Sigmoid colon (tissue), 7 donors: Measurements from ENCODE around the gene KRR1. TPM values are rescaled to one million over a fixed set of nuclear protein-coding genes. Genes with fewer than 3 reads are reported as not detected.

Experiments used
- DNase-seq: peaks from one replicate; pipeline ENCODE4 v3.0.0-alpha.2; 2019
- H3K27ac ChIP-seq, 4 donors: fragments of 200-600 bp; sonication (generic); one replicate each; pipeline ENCODE4 v1.5.1; 2016 to 2019; ENCODE audit warnings: mild to moderate bottlenecking in 1 of 4
- H3K27me3 ChIP-seq, 3 donors: fragments of 200-600 bp; sonication (generic); one replicate each; pipeline ENCODE4 v1.5.1; 2019; ENCODE audit warnings: mild to moderate bottlenecking in 1 of 3
- H3K36me3 ChIP-seq, 4 donors: fragments of 200-600 bp; sonication (generic); one replicate each; pipeline ENCODE4 v1.5.1; 2016 to 2019
- H3K4me1 ChIP-seq, 4 donors: fragments of 200-600 bp; sonication (generic); one replicate each; pipeline ENCODE4 v1.5.1; 2017 to 2019
- H3K4me3 ChIP-seq, 4 donors: fragments of 200-600 bp; sonication (generic); one replicate each; pipeline ENCODE4 v1.5.1; 2017 to 2019; ENCODE audit warnings: mild to moderate bottlenecking in 2 of 4, moderate library complexity in 1 of 4
- H3K9me3 ChIP-seq, 4 donors: fragments of 200-600 bp in 3 of 4; sonication (generic) in 3 of 4; one replicate each; pipeline versions ENCODE4 v1.5.1 to v1.6.1; 2013 to 2019
- EP300 ChIP-seq, 4 donors: sonication (generic); formaldehyde crosslinking; IDR thresholded peaks; one replicate each; pipeline ENCODE4 v1.6.1; 2017; ENCODE audit warnings: antibody characterized with exemption in 4 of 4
- POLR2A ChIP-seq, 2 donors: fragments of 450-650 bp; IDR thresholded peaks; one replicate each; pipeline ENCODE4 v1.6.1; 2016; ENCODE audit warnings: antibody characterized with exemption in 2 of 2, mild to moderate bottlenecking in 2 of 2, moderate library complexity in 2 of 2
- POLR2AphosphoS5 ChIP-seq, 4 donors: sonication (generic); formaldehyde crosslinking; IDR thresholded peaks; one replicate each; pipeline ENCODE4 v1.6.1; 2017; ENCODE audit warnings: antibody characterized with exemption in 4 of 4
- WGBS, 2 donors: extraction: QIAGEN DNeasy Blood & Tissue Kit; methylation state at CpG; one replicate each; pipeline ENCODE4 v1.1.7; 2013; 5-methylcytosine and 5-hydroxymethylcytosine counted together
- intact Hi-C: fragments of 100-400 bp; cut with DNase I; formaldehyde crosslinking; loops from one replicate; pipeline ENCODE4 v1.15.1; 2023
- polyA plus RNA-seq, 3 donors: library from polyadenylated mRNA; stranded (reverse); fragments of 200-250 nt; gene quantifications; one replicate each; pipeline ENCODE4 v1.2.3, GENCODE V29; 2013
- total RNA-seq, 4 donors: library from RNA; depleted of rRNA; stranded (reverse); fragments of >200 nt; gene quantifications; one replicate each; pipeline ENCODE4 v1.1.0, GENCODE V29; 2016
- TF ChIP-seq, protein P1 (sequence below), 4 experiments: fragments of 450-650 bp in 3 of 4; fragments of 200-600 bp in 1 of 4; IDR thresholded peaks; one replicate each; pipeline ENCODE4 v1.5.1; 2016 to 2019; ENCODE audit warnings: antibody characterized with exemption in 4 of 4, mild to moderate bottlenecking in 3 of 4, moderate library complexity in 2 of 4
- donor health status: healthy with polysubstance abuse.
- donor health status: Bipolar disorder and iron deficiency.
- donor health status: healthy.

Gene KRR1
- total and polyA plus RNA-seq, 7 donors, result 9.7 to 40.0 (median 20.3) TPM

DNA sequence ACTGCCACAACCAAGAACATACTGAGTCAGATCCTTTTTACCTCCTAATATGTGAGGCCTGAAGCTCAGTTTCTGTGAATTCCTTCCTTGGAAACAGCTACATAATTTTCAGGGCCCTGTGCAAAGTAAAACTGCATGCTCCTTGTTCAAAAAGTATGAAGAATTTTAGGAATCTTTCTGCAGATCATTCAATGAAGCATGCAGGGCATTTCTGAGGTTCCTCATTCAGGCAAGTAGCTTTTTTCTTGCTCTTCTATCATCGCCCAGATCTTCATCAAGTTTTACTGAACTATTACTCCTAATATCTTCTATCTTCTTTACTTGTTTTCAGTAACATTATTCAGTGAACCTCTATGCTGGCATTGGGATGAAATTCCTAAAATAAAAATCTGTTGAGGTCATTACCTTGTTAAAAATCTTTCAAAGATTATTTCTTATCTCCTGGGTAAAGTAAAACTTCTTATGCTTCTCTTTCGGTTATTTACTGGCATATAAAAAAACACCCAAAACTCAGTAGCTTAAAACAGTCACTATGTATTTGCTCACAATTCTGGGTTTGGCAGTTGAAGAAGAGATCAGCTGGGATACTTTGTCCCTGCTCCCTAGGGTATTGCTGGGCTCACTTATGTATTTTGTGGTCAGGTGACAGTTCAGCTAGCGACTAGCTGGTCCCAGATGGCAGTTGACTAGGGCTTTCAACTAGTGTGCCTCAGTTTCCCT lies 42.6 kb upstream of the KRR1 start:
- no peaks in the 10 kb centered on the region for H3K27me3 ChIP-seq
- H3K4me1 ChIP-seq, result peaks cover 0 to 30% (median 21%) of the 10 kb centered on the region in 4 donors
- 65 to 71% methylated on average over 3 of the region's 3 CpGs for WGBS, 2 donors
- TF ChIP-seq, protein P1, sequence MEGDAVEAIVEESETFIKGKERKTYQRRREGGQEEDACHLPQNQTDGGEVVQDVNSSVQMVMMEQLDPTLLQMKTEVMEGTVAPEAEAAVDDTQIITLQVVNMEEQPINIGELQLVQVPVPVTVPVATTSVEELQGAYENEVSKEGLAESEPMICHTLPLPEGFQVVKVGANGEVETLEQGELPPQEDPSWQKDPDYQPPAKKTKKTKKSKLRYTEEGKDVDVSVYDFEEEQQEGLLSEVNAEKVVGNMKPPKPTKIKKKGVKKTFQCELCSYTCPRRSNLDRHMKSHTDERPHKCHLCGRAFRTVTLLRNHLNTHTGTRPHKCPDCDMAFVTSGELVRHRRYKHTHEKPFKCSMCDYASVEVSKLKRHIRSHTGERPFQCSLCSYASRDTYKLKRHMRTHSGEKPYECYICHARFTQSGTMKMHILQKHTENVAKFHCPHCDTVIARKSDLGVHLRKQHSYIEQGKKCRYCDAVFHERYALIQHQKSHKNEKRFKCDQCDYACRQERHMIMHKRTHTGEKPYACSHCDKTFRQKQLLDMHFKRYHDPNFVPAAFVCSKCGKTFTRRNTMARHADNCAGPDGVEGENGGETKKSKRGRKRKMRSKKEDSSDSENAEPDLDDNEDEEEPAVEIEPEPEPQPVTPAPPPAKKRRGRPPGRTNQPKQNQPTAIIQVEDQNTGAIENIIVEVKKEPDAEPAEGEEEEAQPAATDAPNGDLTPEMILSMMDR (IDR thresholded peaks at IDR 0.05), result no peak
- TF ChIP-seq POLR2A (IDR thresholded peaks at IDR 0.05), result no peak
- TF ChIP-seq POLR2AphosphoS5 (IDR thresholded peaks at IDR 0.05), result no peak
- no peak for TF ChIP-seq EP300 (IDR thresholded peaks at IDR 0.05)
- DNase-seq, result no peak
- H3K4me3 ChIP-seq, result no peak overlapping the region
- intact Hi-C loops, result no loop called here
- no peaks in the 10 kb centered on the region for H3K9me3 ChIP-seq
- H3K27ac ChIP-seq, result peak overlapping the region in 1 of 4 donors; percentile 22
- H3K36me3 ChIP-seq, result no peaks in the 10 kb centered on the region

DNA sequence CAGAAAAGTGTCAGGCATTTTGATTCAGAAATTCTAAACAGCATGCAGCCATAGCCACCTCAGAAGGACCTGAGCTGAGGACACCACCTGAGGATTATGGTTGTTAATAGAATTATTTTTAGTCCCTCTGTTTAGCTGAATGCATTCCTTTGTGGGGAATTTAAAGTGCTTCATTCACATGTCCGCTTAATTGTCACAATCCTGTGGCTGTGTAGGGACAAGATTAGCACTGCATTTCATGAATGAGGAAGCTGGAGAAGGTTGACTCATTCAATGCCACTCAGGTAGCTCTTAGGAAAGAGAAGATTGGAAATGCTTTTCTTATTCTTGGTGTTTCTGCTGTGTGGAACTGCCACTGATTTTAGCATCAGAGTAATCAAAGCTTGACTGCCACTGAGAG lies 42.0 kb upstream of the KRR1 start:
- Histone ChIP-seq H3K27ac (peak overlapping the region in 1 of 4 donors; percentile 22), H3K27me3 (no peaks in the 10 kb centered on the region), H3K4me3 (no peak overlapping the region), H3K9me3 (no peaks in the 10 kb centered on the region), H3K4me1 (peaks cover 0 to 30% (median 21%) of the 10 kb centered on the region in 4 donors), H3K36me3 (no peaks in the 10 kb centered on the region)
- TF ChIP-seq EP300 (IDR thresholded peaks at IDR 0.05) (no peak), POLR2A (IDR thresholded peaks at IDR 0.05) (no peak), POLR2AphosphoS5 (IDR thresholded peaks at IDR 0.05) (no peak)
- TF ChIP-seq, protein P1 (IDR thresholded peaks at IDR 0.05), result no peak
- DNase-seq, result no peak
- intact Hi-C loops, result no loop called here
- WGBS, 2 donors, result 60 to 66% methylated on average over 1 of the region's 1 CpG

DNA sequence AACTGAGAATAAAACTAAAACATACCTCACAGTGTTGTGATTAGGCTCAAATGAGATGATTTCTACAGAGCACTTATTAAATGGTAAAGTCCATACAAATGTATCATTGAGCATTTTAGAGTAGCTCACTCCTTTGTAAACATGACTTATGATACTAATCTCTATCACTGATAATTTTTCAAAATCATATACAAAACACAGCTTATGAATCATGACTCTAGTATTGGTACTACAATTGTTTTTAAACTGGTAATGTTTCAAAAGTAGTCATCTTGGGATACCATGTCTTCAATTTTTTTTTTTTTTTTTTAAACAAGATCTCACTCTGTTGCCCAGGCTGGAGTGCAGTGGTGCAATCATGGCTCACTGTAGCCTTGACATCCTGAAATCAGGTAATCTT lies 40.1 kb upstream of the KRR1 start:
- intact Hi-C loops, result no loop called here
- no peaks in the 10 kb centered on the region for H3K9me3 ChIP-seq
- no peak overlapping the region for H3K4me3 ChIP-seq
- peaks cover 0 to 30% (median 21%) of the 10 kb centered on the region in 4 donors for H3K4me1 ChIP-seq
- TF ChIP-seq POLR2AphosphoS5 (IDR thresholded peaks at IDR 0.05) (no peak), POLR2A (IDR thresholded peaks at IDR 0.05) (no peak), EP300 (IDR thresholded peaks at IDR 0.05) (no peak)
- TF ChIP-seq, protein P1 (IDR thresholded peaks at IDR 0.05), result no peak
- no peak overlapping the region for H3K27ac ChIP-seq
- no peak for DNase-seq
- no peaks in the 10 kb centered on the region for H3K36me3 ChIP-seq
- H3K27me3 ChIP-seq, result no peaks in the 10 kb centered on the region

DNA sequence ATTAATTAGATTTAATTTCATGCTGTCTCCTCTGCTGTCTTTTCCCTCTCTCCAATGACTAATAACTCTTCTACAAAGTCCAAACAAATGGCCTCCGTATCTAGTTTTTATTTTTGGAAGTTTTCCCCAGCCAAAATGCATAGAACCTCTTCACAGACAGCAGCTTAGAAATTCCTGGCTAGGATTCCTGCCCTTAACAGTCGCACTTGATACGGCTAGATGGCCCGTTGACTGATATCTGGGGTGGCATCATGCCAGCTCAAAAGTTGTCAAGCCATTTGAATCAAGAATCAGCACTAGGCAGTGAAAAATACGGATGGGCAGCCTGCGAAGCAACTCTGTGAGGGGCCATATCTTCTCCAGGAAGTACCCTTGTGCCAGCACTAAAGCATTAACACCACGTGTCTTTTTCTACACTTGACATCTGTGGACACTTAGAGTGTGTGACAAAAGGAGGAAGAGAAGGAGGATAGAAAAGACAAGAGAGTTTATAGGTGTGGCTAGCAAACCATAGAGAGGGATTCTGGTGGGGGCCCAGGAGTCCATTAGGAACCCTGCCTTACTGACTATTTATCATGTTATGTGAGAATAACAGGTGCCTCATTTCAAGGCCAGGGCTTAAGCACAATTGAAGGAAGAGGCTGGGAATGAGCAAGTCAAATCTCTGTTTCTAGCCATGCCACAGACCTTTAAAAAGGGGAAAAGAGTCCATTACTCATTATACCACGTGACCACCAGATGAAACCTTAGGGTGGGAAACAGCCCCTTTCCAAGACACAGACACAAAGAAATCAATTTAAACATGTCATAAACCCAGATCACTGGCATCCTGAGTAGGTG lies 39.2 kb upstream of the KRR1 start:
- H3K4me1 ChIP-seq, result peaks cover 0 to 30% (median 21%) of the 10 kb centered on the region in 4 donors
- no peaks in the 10 kb centered on the region for H3K27me3 ChIP-seq
- H3K9me3 ChIP-seq, result no peaks in the 10 kb centered on the region
- TF ChIP-seq, protein P1 (IDR thresholded peaks at IDR 0.05), result no peak
- TF ChIP-seq EP300 (IDR thresholded peaks at IDR 0.05) (no peak), POLR2A (IDR thresholded peaks at IDR 0.05) (no peak), POLR2AphosphoS5 (IDR thresholded peaks at IDR 0.05) (no peak)
- DNase-seq, result no peak
- H3K36me3 ChIP-seq, result no peaks in the 10 kb centered on the region
- peak overlapping the region in 1 of 4 donors; percentile 33 for H3K27ac ChIP-seq
- H3K4me3 ChIP-seq, result no peak overlapping the region
- WGBS, 2 donors, result 38 to 62% methylated on average over 8 of the region's 8 CpGs
- intact Hi-C loops, result no loop called here
